CD14-positive monocyte (primary cell): ENCODE measurements around the gene HLCS. TPM values are rescaled to one million over a fixed set of nuclear protein-coding genes. Genes with fewer than 3 reads are reported as not detected.

Experiments
- DNase-seq, 3 donors: peaks; one replicate each; pipeline ENCODE4 v3.0.0-alpha.2; 2011 to 2022
- H2AFZ ChIP-seq: 2 replicates; pipeline ENCODE4 v1.6.0; 2012; ENCODE audit warnings: mild to moderate bottlenecking, low read depth, low read length, inconsistent platforms; ENCODE audit not compliant: insufficient read depth, poor library complexity, severe bottlenecking
- H3K27ac ChIP-seq, 2 donors: 1 replicate in 1 of 2; 2 replicates in 1 of 2; pipeline ENCODE4 v1.5.1; 2012 to 2013; ENCODE audit warnings: low read length in 2 of 2, control low read depth in 1 of 2, inconsistent platforms in 1 of 2, low read depth in 1 of 2, mild to moderate bottlenecking in 1 of 2
- H3K27me3 ChIP-seq, 2 donors: one replicate each; pipeline versions ENCODE4 v1.6.0 to v1.6.1; 2011 to 2013; ENCODE audit warnings: low read length in 2 of 2; ENCODE audit not compliant: control insufficient read depth in 2 of 2, insufficient read depth in 2 of 2
- H3K36me3 ChIP-seq, 2 donors: replicated peaks in 1 of 2; 1 replicate in 1 of 2; 2 replicates in 1 of 2; pipeline versions ENCODE4 v1.5.1 to v1.6.1; 2012 to 2013; ENCODE audit warnings: low read length in 2 of 2, control low read depth in 1 of 2, inconsistent platforms in 1 of 2, mild to moderate bottlenecking in 1 of 2; ENCODE audit not compliant: insufficient read depth in 2 of 2, control insufficient read depth in 1 of 2
- H3K4me1 ChIP-seq, 2 donors: 1 replicate in 1 of 2; 2 replicates in 1 of 2; pipeline versions ENCODE4 v1.5.1 to v1.6.1; 2012 to 2013; ENCODE audit warnings: low read length in 2 of 2, control low read depth in 1 of 2, inconsistent platforms in 1 of 2, mild to moderate bottlenecking in 1 of 2, moderate library complexity in 1 of 2; ENCODE audit not compliant: insufficient read depth in 2 of 2, control insufficient read depth in 1 of 2
- H3K4me2 ChIP-seq: replicated peaks from 2 replicates; pipeline ENCODE3; 2012; ENCODE audit warnings: low read length, moderate library complexity, mild to moderate bottlenecking; ENCODE audit not compliant: poor library complexity, severe bottlenecking; ENCODE audit errors: extremely low read depth
- H3K4me3 ChIP-seq, 3 experiments: fragments of 200-600 bp in 1 of 3; sonication (generic) in 1 of 3; replicated peaks in 1 of 3; 1 replicate in 2 of 3; 2 replicates in 1 of 3; pipeline ENCODE4 v1.5.1; 2011 to 2013; ENCODE audit warnings: low read length in 3 of 3, mild to moderate bottlenecking in 3 of 3, control low read depth in 2 of 3, low read depth in 2 of 3, inconsistent platforms in 1 of 3, moderate library complexity in 1 of 3
- H3K79me2 ChIP-seq: 2 replicates; pipeline ENCODE4 v1.6.0; 2012; ENCODE audit warnings: mild to moderate bottlenecking, control low read depth, inconsistent platforms, low read length, moderate library complexity; ENCODE audit not compliant: insufficient read depth
- H3K9ac ChIP-seq: 2 replicates; pipeline ENCODE4 v1.6.0; 2017; ENCODE audit warnings: low read length, mild to moderate bottlenecking; ENCODE audit not compliant: insufficient read depth, poor library complexity, severe bottlenecking
- H3K9me3 ChIP-seq, 2 donors: replicated peaks in 1 of 2; 1 replicate in 1 of 2; 2 replicates in 1 of 2; pipeline versions ENCODE4 v1.5.1 to v1.6.1; 2012 to 2013; ENCODE audit warnings: low read length in 2 of 2, control low read depth in 1 of 2; ENCODE audit not compliant: control insufficient read depth in 1 of 2, insufficient read depth in 1 of 2
- H4K20me1 ChIP-seq: 2 replicates; pipeline ENCODE4 v1.6.0; 2012; ENCODE audit warnings: mild to moderate bottlenecking, low read length, control low read depth, moderate library complexity; ENCODE audit not compliant: insufficient read depth
- H3K27ac Mint-ChIP-seq, 7 donors: one replicate each; pipeline ENCODE4 v1.8.0; 2020; ENCODE audit warnings: mild to moderate bottlenecking in 7 of 7, mixed read lengths in 7 of 7, moderate library complexity in 6 of 7, inconsistent platforms in 2 of 7
- H3K27me3 Mint-ChIP-seq, 3 donors: one replicate each; pipeline ENCODE4 v1.8.0; 2021 to 2022; ENCODE audit warnings: low read depth in 3 of 3, mild to moderate bottlenecking in 3 of 3, mixed read lengths in 3 of 3, moderate library complexity in 3 of 3, inconsistent platforms in 1 of 3
- H3K36me3 Mint-ChIP-seq, 2 donors: one replicate each; pipeline ENCODE4 v1.8.0; 2020; ENCODE audit warnings: mixed read lengths in 2 of 2, inconsistent platforms in 1 of 2, mild to moderate bottlenecking in 1 of 2
- H3K4me1 Mint-ChIP-seq: one replicate; pipeline ENCODE4 v1.8.0; 2020; ENCODE audit warnings: mild to moderate bottlenecking, mixed read lengths
- H3K4me3 Mint-ChIP-seq, 2 donors: one replicate each; pipeline ENCODE4 v1.8.0; 2020; ENCODE audit warnings: mild to moderate bottlenecking in 2 of 2, mixed read lengths in 2 of 2, moderate library complexity in 1 of 2
- H3K9me3 Mint-ChIP-seq, 7 donors: one replicate each; pipeline ENCODE4 v1.8.0; 2020 to 2022; ENCODE audit warnings: mixed read lengths in 7 of 7, mild to moderate bottlenecking in 6 of 7, moderate library complexity in 6 of 7, inconsistent platforms in 2 of 7
- CTCF ChIP-seq: fragments of 200-600 bp; IDR thresholded peaks from one replicate; pipeline ENCODE4 v1.8.0; 2022; ENCODE audit warnings: antibody characterized with exemption, mild to moderate bottlenecking
- WGBS: methylation state at CpG from one replicate; pipeline ENCODE4 v1.1.5; 2013; ENCODE audit warnings: missing lambda C conversion rate; ENCODE audit not compliant: insufficient coverage; 5-methylcytosine and 5-hydroxymethylcytosine counted together
- intact Hi-C, 2 donors: fragments of 100-400 bp; cut with micrococcal nuclease; formaldehyde crosslinking; loops; one replicate each; pipeline versions ENCODE4 v1.15.0 to v1.15.1; 2023
- polyA plus RNA-seq, 3 donors: library from polyadenylated mRNA; depleted of rRNA in 1 of 3; unstranded in 2 of 3; stranded (reverse) in 1 of 3; fragments of 300-500 nt in 2 of 3; fragments of >200 nt in 1 of 3; fragmentation: Illumina TruSeq in 2 of 3; gene quantifications; 1 replicate in 2 of 3; 2 replicates in 1 of 3; pipeline ENCODE4 v1.2.3, GENCODE V29; 2012 to 2021

Gene HLCS
- polyA plus RNA-seq, 3 donors = 2.1 to 3.1 (median 2.2) TPM

- Histone ChIP-seq H3K79me2 (no peaks in the 10 kb centered on the region), H2AFZ (no peak overlapping the region), H3K9ac (no peak overlapping the region), H4K20me1 (no peaks in the 10 kb centered on the region), H3K27me3 (peaks cover 78 to 99% of the 10 kb centered on the region in 2 donors), H3K4me3 (no peak overlapping the region), H3K9me3 (peaks cover 0 to 32% of the 10 kb centered on the region in 2 donors), H3K27ac (no peak overlapping the region), H3K4me1 (no peaks in the 10 kb centered on the region), H3K36me3 (no peaks in the 10 kb centered on the region), H3K4me2 (no peak overlapping the region)
- 3% methylated on average over 33 of the region's 55 CpGs for WGBS
- Mint-ChIP-seq H3K27ac (no peak overlapping the region), H3K9me3 (peaks cover 0 to 19% (median 6%) of the 10 kb centered on the region in 7 donors), H3K4me3 (peak overlapping the region in 1 of 2 donors; percentile 78), H3K36me3 (peaks cover 0 to 1% of the 10 kb centered on the region in 2 donors), H3K4me1 (peaks cover 4% of the 10 kb centered on the region), H3K27me3 (peaks cover 89 to 99% (median 93%) of the 10 kb centered on the region in 3 donors)
- intact Hi-C loops = no loop called here
- no peak for TF ChIP-seq CTCF
- DNase-seq = no peak
These were observed 257.2 kb downstream of the HLCS start for GRCh38 chr21:36709030-36709867.

GRCh38 chr21:36708286-36709029 is 258.0 kb downstream of the HLCS start:
- Histone ChIP-seq H3K27ac (no peak overlapping the region), H4K20me1 (no peaks in the 10 kb centered on the region), H3K9ac (no peak overlapping the region), H3K4me3 (no peak overlapping the region), H3K27me3 (peaks cover 78 to 99% of the 10 kb centered on the region in 2 donors), H3K4me1 (no peaks in the 10 kb centered on the region), H3K4me2 (no peak overlapping the region), H3K36me3 (no peaks in the 10 kb centered on the region), H3K79me2 (no peaks in the 10 kb centered on the region), H3K9me3 (peaks cover 0 to 40% of the 10 kb centered on the region in 2 donors), H2AFZ (no peak overlapping the region)
- peaks cover 0 to 22% (median 8%) of the 10 kb centered on the region in 7 donors for H3K9me3 Mint-ChIP-seq
- TF ChIP-seq CTCF = no peak
- no peak for DNase-seq
- peak overlapping the region; percentile 20 to 79 for H3K4me3 Mint-ChIP-seq
- intact Hi-C loops = no loop called here
- H3K27me3 Mint-ChIP-seq = peaks cover 94 to 99% (median 97%) of the 10 kb centered on the region in 3 donors
- peaks cover 4% of the 10 kb centered on the region for H3K4me1 Mint-ChIP-seq
- no peak overlapping the region for H3K27ac Mint-ChIP-seq
- peaks cover 0 to 2% of the 10 kb centered on the region in 2 donors for H3K36me3 Mint-ChIP-seq
- 3% methylated on average over 34 of the region's 44 CpGs for WGBS
